T-helper 2 cell treated with Interferon-gamma antibody and Interleukin-4, amounts not matched to agents 5 μg/mL and 100 μg/mL, for 36 hours (primary cell): ENCODE results near the gene IL17REL.
"Not testable (repeated sequence)": the region's sequence is repeated elsewhere in the genome, so short reads cannot be mapped to it uniquely, and the experiment has no call there.

ENCODE experiments used
- DNase-seq: peaks from one replicate; pipeline ENCODE4 v3.0.0; 2021; ENCODE audit warnings: low spot score
- H3K27ac Mint-ChIP-seq: one replicate; pipeline ENCODE4 v1.8.0; 2021; ENCODE audit warnings: mild to moderate bottlenecking, mixed read lengths
- H3K27me3 Mint-ChIP-seq: one replicate; pipeline ENCODE4 v1.8.0; 2021; ENCODE audit warnings: low read depth, mixed read lengths
- H3K36me3 Mint-ChIP-seq: one replicate; pipeline ENCODE4 v1.8.0; 2021; ENCODE audit warnings: low read depth, mixed read lengths
- H3K4me1 Mint-ChIP-seq: one replicate; pipeline ENCODE4 v1.8.0; 2021; ENCODE audit warnings: low read depth, mixed read lengths
- H3K4me3 Mint-ChIP-seq: one replicate; pipeline ENCODE4 v1.8.0; 2022; ENCODE audit warnings: mild to moderate bottlenecking, moderate library complexity, mixed read lengths
- H3K9me3 Mint-ChIP-seq: one replicate; pipeline ENCODE4 v1.8.0; 2021; ENCODE audit warnings: mixed read lengths

Gene IL17REL

DNA sequence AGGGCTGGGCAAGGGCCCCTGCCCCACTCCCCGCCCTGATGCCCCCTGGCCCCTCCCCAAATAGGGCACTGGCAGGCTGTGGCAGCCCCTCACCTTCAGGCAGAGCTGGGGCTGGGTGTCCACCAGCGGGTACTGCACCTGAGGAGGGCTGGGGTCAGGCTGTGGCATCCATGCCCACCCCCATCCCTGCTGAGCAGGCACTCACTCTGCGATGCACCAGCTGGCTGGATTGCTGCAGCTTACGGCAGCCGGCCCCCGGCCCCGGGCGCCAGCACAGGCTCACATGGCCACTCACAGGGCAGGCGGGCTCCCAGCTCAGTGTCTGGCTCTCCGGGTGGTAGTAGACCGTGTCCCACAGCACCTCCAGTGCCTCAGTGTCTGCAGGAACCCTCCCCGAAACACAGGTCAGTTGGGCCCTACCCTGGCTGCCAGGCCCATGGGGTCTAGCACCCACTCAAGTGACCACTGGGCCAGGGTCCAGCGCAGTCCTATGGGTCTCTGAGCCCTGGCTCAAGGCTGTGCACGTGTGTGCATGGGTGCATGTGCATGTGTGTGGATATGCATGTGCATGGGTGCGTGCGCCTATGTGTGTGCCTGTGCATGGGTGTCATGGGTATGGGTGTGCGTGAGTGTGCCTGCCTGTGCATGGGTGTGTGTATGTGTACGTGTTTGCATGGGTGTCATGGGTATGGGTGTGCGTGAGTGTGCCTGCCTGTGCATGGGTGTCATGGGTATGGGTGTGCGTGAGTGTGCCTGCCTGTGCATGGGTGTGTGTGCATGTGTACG is 14.4 kb downstream of the IL17REL start:
- Mint-ChIP-seq H3K27me3 (peaks cover 3% of the 10 kb centered on the region), H3K9me3 (no peaks in the 10 kb centered on the region), H3K4me3 (no peak overlapping the region), H3K27ac (peak overlapping the region; percentile 6), H3K4me1 (peaks cover 6% of the 10 kb centered on the region), H3K36me3 (no peaks in the 10 kb centered on the region)
- no peak for DNase-seq

GRCh38 chr22:49997251-49997599 is 15.3 kb downstream of the IL17REL start:
- H3K27ac Mint-ChIP-seq = no peak overlapping the region
- no peaks in the 10 kb centered on the region for H3K36me3 Mint-ChIP-seq
- DNase-seq = no peak
- H3K27me3 Mint-ChIP-seq = peaks cover 3% of the 10 kb centered on the region
- peaks cover 6% of the 10 kb centered on the region for H3K4me1 Mint-ChIP-seq
- no peak overlapping the region for H3K4me3 Mint-ChIP-seq
- H3K9me3 Mint-ChIP-seq = no peaks in the 10 kb centered on the region

DNA sequence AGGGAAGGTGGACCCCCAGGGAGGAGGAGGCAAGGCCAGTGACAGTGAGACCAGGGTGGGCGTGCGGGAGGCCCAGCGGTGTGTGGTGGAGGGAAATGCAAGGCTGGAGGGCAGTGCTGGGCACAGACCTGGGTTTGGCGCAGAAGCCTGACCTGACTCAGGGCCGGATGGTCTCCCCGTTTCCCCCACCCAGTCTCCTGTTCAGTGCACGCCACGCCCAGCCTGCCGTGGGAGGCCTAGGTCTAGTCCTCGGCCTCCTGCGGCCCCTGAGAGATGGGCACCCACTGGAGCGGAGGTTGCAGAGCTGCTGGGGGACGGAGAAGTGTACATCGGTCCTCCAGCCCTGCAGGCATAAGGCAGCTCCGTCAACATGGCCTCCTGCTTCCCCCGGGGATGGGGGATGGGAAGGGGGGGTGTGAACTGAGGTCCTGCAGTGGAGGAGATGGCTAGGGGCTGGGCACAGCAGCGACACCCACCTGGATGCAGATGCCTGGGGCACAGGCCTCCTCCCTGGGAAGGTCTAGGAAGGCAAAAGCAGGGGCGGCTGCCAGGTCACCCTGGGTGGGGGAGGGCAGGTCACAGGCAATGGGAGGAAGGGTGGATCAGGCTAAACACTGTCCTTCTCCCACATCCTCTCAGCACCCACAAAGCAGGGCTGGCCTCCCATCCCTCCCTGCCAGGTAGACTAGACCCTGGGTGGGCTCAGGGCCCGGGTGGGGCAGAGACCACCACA is 15.9 kb downstream of the IL17REL start:
- H3K27ac Mint-ChIP-seq = no peak overlapping the region
- peaks cover 3% of the 10 kb centered on the region for H3K27me3 Mint-ChIP-seq
- no peaks in the 10 kb centered on the region for H3K9me3 Mint-ChIP-seq
- H3K4me3 Mint-ChIP-seq = no peak overlapping the region
- H3K4me1 Mint-ChIP-seq = peaks cover 6% of the 10 kb centered on the region
- H3K36me3 Mint-ChIP-seq = no peaks in the 10 kb centered on the region
- no peak for DNase-seq

- Mint-ChIP-seq H3K4me1 (peaks cover 6% of the 10 kb centered on the region), H3K27ac (no peak overlapping the region)
- DNase-seq = no peak
Measured at GRCh38 chr22:49996119-49996517, 16.4 kb downstream of the IL17REL start.

DNA sequence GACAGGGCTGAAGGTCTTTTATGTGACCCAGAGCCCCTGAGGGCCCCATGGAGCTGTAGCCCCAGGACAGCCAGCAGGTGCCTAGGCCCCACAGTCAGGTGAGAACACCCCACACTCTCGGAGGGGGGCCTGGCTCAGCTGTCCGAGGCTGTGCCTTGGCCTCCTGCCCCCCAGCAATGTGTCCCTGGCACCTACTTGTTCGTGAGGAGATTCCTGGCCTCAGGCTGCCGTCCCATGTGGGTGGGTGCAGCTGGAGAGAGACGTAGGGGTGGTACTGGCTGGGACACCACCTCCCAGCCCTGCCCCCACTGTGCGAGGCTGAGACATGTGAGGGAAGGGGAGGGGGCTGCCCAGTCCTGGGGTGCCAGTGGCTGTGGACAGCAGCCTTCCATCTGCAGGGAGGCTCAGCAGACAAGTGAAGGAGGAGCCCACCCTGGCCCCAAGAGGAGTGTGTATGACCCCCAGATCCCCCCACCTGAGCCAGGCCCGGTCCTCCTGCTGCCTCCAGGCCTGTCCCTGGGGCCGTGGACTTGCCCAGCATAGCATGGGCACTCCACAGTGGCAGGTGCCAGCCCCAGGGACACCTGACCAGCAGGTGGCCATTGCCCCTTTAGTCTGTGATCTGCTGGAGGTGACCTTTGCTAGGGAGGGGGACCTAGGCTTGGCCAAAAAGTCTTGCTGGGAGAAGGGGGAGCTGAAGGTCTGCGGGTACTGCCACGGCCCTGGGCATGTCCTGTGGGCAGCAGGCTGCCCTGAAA is 17.0 kb downstream of the IL17REL start:
- H3K36me3 Mint-ChIP-seq = no peaks in the 10 kb centered on the region
- no peak for DNase-seq
- H3K27ac Mint-ChIP-seq = no peak overlapping the region
- H3K4me1 Mint-ChIP-seq = peaks cover 6% of the 10 kb centered on the region
- H3K4me3 Mint-ChIP-seq = no peak overlapping the region
- H3K27me3 Mint-ChIP-seq = peaks cover 8% of the 10 kb centered on the region
- peaks cover 9% of the 10 kb centered on the region for H3K9me3 Mint-ChIP-seq

More at GRCh38 chr22:49996119-49996517, 16.4 kb downstream of the IL17REL start:
- Mint-ChIP-seq H3K9me3 (peaks cover 3% of the 10 kb centered on the region), H3K4me3 (no peak overlapping the region), H3K36me3 (no peaks in the 10 kb centered on the region), H3K27me3 (peaks cover 6% of the 10 kb centered on the region)

DNA sequence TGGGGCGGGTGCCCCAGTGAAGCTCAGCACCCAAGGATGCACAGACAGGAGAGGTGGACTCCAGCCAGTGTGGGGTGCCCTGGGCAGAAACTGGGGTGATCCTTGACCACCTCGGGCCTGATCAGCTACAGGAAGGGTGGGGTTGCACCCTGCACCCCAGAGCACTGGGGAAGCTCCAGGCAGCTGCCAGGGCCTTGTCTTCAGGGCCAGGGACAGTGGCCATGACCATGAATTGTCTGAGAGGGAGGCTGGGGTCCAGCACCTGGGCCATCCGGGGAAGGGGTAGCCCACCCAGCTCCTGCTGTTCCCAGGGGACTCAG is 17.6 kb downstream of the IL17REL start:
- Mint-ChIP-seq H3K4me1 (peaks cover 6% of the 10 kb centered on the region), H3K4me3 (no peak overlapping the region), H3K27me3 (peaks cover 8% of the 10 kb centered on the region), H3K9me3 (peaks cover 14% of the 10 kb centered on the region), H3K36me3 (no peaks in the 10 kb centered on the region), H3K27ac (no peak overlapping the region)
- DNase-seq = no peak

DNA sequence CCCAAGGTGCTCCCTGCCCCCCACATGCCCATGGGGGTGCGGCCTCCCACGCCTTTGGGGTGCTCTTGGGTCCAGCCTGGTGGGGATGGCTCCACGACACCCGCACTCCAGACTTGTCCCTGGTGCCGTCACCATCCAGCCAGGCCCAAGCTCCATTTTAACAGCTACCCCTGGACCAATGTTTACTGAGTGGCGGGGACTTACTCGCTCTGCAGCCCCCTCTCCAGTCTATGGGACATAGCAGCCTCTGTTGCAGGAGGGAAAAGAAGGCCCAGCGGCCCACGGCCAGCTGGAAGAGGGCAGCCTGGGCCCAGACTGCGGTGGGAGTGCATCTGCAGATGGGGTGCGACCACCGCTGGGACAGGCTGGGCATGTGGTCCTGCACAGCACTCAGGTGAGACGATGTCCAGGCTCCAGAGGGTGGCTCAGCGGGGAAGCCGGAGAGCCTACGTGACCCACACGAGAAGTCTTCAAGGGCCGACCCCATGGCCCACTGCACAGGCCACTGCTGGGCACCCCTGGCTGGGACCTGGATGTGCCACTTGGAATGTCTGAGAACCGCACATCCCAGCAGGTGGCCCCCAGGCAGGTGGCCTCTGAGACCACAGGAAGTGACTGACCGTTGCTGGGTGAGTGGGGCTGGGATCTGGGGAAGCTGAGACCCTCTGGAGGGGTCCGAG is 18.1 kb downstream of the IL17REL start:
- Mint-ChIP-seq H3K36me3 (no peaks in the 10 kb centered on the region), H3K4me1 (peaks cover 6% of the 10 kb centered on the region), H3K4me3 (no peak overlapping the region), H3K27me3 (peaks cover 8% of the 10 kb centered on the region), H3K9me3 (peaks cover 14% of the 10 kb centered on the region), H3K27ac (no peak overlapping the region)
- DNase-seq = no peak

GRCh38 chr22:49993649-49994360 is 18.8 kb downstream of the IL17REL start:
- Mint-ChIP-seq H3K27me3 (peaks cover 8% of the 10 kb centered on the region), H3K4me3 (no peak overlapping the region), H3K27ac (no peak overlapping the region), H3K9me3 (peaks cover 17% of the 10 kb centered on the region), H3K36me3 (no peaks in the 10 kb centered on the region), H3K4me1 (peaks cover 6% of the 10 kb centered on the region)
- DNase-seq = no peak

- peaks cover 3% of the 10 kb centered on the region for H3K4me1 Mint-ChIP-seq
- peaks cover 21% of the 10 kb centered on the region for H3K9me3 Mint-ChIP-seq
- no peaks in the 10 kb centered on the region for H3K36me3 Mint-ChIP-seq
- no peak overlapping the region for H3K27ac Mint-ChIP-seq
- H3K27me3 Mint-ChIP-seq = peaks cover 9% of the 10 kb centered on the region
- peak; percentile 61 for DNase-seq
- H3K4me3 Mint-ChIP-seq = no peak overlapping the region
Measured at GRCh38 chr22:49992921-49993648, 19.5 kb downstream of the IL17REL start.

GRCh38 chr22:49991907-49992533 is 20.5 kb downstream of the IL17REL start:
- Mint-ChIP-seq H3K36me3 (no peaks in the 10 kb centered on the region), H3K27ac (no peak overlapping the region), H3K4me3 (no peak overlapping the region), H3K27me3 (peaks cover 14% of the 10 kb centered on the region), H3K9me3 (peaks cover 21% of the 10 kb centered on the region), H3K4me1 (peaks cover 3% of the 10 kb centered on the region)
- no peak for DNase-seq

- DNase-seq = no peak
- H3K27me3 Mint-ChIP-seq = peaks cover 22% of the 10 kb centered on the region
- H3K36me3 Mint-ChIP-seq = peaks cover 2% of the 10 kb centered on the region
- peaks cover 29% of the 10 kb centered on the region for H3K9me3 Mint-ChIP-seq
- no peak overlapping the region for H3K4me3 Mint-ChIP-seq
- H3K27ac Mint-ChIP-seq = no peak overlapping the region
- peaks cover 3% of the 10 kb centered on the region for H3K4me1 Mint-ChIP-seq
Measured at GRCh38 chr22:49991167-49991566, 21.4 kb downstream of the IL17REL start.

DNA sequence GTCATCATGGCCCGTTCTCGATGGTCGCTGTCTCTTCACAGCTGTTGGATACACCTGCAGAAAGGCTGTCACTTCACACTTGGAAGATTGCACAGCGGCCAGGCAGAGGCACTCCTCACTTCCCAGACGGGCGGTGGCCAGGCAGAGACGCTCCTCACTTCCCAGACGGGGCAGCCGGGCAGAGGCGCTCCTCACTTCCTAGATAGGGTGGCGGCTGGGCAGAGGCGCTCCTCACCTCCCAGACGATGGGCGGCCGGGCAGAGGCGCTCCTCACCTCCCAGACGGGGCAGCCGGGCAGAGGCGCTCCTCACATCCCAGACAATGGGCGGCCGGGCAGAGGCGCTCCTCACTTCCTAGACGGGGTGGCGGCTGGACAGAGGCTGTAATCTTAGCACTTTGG is 22.7 kb downstream of the IL17REL start:
- H3K4me3 Mint-ChIP-seq, H3K27ac Mint-ChIP-seq, H3K36me3 Mint-ChIP-seq, DNase-seq, H3K4me1 Mint-ChIP-seq: not testable (repeated sequence)
- Mint-ChIP-seq H3K27me3 (peaks cover 35% of the 10 kb centered on the region), H3K9me3 (peaks cover 42% of the 10 kb centered on the region)
